Measurements from ENCODE around the gene DCXR. TPM values are rescaled to one million over a fixed set of nuclear protein-coding genes. Genes with fewer than 3 reads are reported as not detected.

The DCXR gene
- total RNA-seq, 1 experiment from 2014 or later: 120 TPM

DNA sequence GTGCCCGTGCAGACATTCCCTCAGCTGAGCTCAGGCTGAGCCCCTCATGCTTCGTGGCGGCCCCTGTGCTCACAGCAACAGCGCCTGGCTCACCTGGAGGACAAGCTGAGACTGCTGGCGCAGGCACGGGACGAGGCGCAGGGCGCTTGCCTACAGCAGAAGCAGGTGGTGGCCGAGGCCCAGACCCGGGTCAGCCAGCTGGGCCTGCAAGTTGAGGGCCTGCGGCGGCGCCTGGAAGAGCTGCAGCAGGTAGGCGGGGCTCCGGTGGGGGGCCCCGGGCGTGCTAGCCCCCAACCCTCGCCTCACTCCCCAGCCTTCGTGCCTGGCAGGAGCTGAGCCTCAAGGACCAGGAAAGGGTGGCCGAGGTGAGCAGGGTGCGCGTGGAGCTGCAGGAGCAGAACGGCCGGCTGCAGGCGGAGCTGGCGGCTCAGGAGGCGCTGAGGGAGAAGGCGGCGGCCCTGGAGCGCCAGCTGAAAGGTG is 7.5 kb downstream of the DCXR start:
- TF ChIP-seq, protein P1, sequence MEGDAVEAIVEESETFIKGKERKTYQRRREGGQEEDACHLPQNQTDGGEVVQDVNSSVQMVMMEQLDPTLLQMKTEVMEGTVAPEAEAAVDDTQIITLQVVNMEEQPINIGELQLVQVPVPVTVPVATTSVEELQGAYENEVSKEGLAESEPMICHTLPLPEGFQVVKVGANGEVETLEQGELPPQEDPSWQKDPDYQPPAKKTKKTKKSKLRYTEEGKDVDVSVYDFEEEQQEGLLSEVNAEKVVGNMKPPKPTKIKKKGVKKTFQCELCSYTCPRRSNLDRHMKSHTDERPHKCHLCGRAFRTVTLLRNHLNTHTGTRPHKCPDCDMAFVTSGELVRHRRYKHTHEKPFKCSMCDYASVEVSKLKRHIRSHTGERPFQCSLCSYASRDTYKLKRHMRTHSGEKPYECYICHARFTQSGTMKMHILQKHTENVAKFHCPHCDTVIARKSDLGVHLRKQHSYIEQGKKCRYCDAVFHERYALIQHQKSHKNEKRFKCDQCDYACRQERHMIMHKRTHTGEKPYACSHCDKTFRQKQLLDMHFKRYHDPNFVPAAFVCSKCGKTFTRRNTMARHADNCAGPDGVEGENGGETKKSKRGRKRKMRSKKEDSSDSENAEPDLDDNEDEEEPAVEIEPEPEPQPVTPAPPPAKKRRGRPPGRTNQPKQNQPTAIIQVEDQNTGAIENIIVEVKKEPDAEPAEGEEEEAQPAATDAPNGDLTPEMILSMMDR (conservative IDR thresholded peaks at IDR 0.05): no peak
- no peak for TF ChIP-seq EZH2 (IDR thresholded peaks at IDR 0.05; ENCODE audit: low read depth)
- DNase-seq: no peak
- no peaks in the 10 kb centered on the region for H3K36me3 ChIP-seq (ENCODE audit: low read depth)
- H3K4me2 ChIP-seq: peak overlapping the region; percentile 73; the same call in 1 of the 2 replicates
- no TSS peak for BruUV-seq (replicated peaks)
- no peaks in the 10 kb centered on the region for H3F3A ChIP-seq (ENCODE audit: insufficient read depth, low read depth)
- no peak overlapping the region; the same call in 1 of the 2 replicates for H3K4me3 ChIP-seq
- H3K9me3 ChIP-seq (ENCODE audit: insufficient read depth, low read depth): no peaks in the 10 kb centered on the region
- no peak overlapping the region for H3K27ac ChIP-seq
- ChIA-PET POLR2A (ENCODE audit: unreplicated experiment) (interaction anchor here (0.6 kb wide), 1 partner anchor 390 kb away, joined by 3 read pairs; no protein-coding TSS in a partner anchor), CTCF (interaction anchor here (0.5 to 1.0 kb wide), 3 partner anchors 70 to 137 kb away, joined by 5 to 10 read pairs (median 9); no protein-coding TSS in a partner anchor)
- H3K4me1 ChIP-seq (replicated peaks; ENCODE audit: insufficient read depth): no peaks in the 10 kb centered on the region
- intact Hi-C loops (cut with micrococcal nuclease; ENCODE audit: unreplicated experiment): loop anchor here (1.0 to 10.0 kb wide), 2 partner anchors 124 to 215 kb away; no protein-coding TSS in a partner anchor
- no peaks in the 10 kb centered on the region for H3K9me2 ChIP-seq (ENCODE audit: insufficient read depth)
- H3K27me3 ChIP-seq (ENCODE audit: insufficient read depth, low read depth): no peaks in the 10 kb centered on the region
- no peak overlapping the region for H2AFZ ChIP-seq
- no peaks in the 10 kb centered on the region for H4K20me1 ChIP-seq (ENCODE audit: insufficient read depth)
- H3K79me2 ChIP-seq (ENCODE audit: low read depth): no peaks in the 10 kb centered on the region

DNA sequence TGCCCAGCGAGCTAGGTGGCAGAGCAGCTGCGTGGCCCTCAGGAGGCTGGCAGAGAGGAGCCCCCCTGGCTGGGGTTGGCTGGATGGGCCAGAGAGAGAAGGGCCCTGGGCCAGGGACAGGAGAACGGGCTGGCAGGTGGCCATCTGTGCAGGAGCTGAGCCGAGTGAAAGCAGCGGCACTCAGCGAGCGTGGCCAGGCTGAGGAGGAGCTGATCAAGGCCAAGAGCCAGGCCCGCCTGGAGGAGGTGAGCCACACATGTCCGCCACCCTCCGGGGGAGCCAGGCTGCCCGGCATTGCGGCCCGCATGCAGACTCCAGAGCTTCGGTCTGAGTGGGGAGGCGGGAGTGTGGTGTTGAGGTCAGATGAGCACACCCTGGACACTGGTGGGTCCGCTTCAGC is 8.1 kb downstream of the DCXR start:
- no peak for TF ChIP-seq EZH2 (IDR thresholded peaks at IDR 0.05; ENCODE audit: low read depth)
- TF ChIP-seq, protein P1 (conservative IDR thresholded peaks at IDR 0.05): no peak
- ChIA-PET CTCF (no interaction called here), POLR2A (ENCODE audit: unreplicated experiment) (no interaction called here)
- intact Hi-C loops (cut with micrococcal nuclease; ENCODE audit: unreplicated experiment): no loop called here
- Histone ChIP-seq H3K27ac (no peak overlapping the region), H3K9me3 (ENCODE audit: insufficient read depth, low read depth) (no peaks in the 10 kb centered on the region), H3K36me3 (ENCODE audit: low read depth) (no peaks in the 10 kb centered on the region), H2AFZ (no peak overlapping the region), H3F3A (ENCODE audit: insufficient read depth, low read depth) (no peaks in the 10 kb centered on the region), H3K79me2 (ENCODE audit: low read depth) (no peaks in the 10 kb centered on the region), H3K4me3 (no peak overlapping the region), H3K4me2 (no peak overlapping the region), H3K9me2 (ENCODE audit: insufficient read depth) (no peaks in the 10 kb centered on the region), H3K27me3 (ENCODE audit: insufficient read depth, low read depth) (no peaks in the 10 kb centered on the region), H4K20me1 (ENCODE audit: insufficient read depth) (no peaks in the 10 kb centered on the region), H3K4me1 (replicated peaks; ENCODE audit: insufficient read depth) (no peaks in the 10 kb centered on the region)
- DNase-seq: no peak
- no TSS peak for BruUV-seq (replicated peaks)

DNA sequence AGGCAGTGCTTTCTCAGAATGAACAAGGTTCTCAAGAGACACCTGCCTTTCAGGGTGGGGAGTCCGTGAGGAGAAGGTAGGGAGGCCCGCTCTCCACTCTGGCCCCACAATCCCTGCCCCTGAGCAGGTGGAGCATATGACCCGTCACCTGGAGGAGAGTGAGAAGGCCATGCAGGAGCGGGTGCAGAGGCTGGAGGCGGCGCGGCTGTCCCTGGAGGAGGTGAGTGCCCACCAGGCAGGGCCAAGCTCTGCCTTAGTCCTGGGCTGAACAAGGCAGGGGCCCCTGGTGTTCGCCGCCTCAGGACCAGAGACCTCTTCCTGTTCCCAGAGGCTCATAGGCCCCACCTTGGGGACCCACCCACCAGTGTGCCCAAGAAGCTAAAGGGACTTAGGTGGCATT is 8.5 kb downstream of the DCXR start:
- no peak overlapping the region for H2AFZ ChIP-seq
- H3K9me3 ChIP-seq (ENCODE audit: insufficient read depth, low read depth): no peaks in the 10 kb centered on the region
- H3F3A ChIP-seq (ENCODE audit: insufficient read depth, low read depth): no peaks in the 10 kb centered on the region
- H3K4me3 ChIP-seq: no peak overlapping the region
- no peak for DNase-seq
- POLR2A ChIA-PET (ENCODE audit: unreplicated experiment): no interaction called here
- no peak overlapping the region for H3K4me2 ChIP-seq
- no peaks in the 10 kb centered on the region for H4K20me1 ChIP-seq (ENCODE audit: insufficient read depth)
- no peaks in the 10 kb centered on the region for H3K79me2 ChIP-seq (ENCODE audit: low read depth)
- H3K36me3 ChIP-seq (ENCODE audit: low read depth): no peaks in the 10 kb centered on the region
- intact Hi-C loops (cut with micrococcal nuclease; ENCODE audit: unreplicated experiment): no loop called here
- H3K27me3 ChIP-seq (ENCODE audit: insufficient read depth, low read depth): no peaks in the 10 kb centered on the region
- no TSS peak for BruUV-seq (replicated peaks)
- CTCF ChIA-PET: no interaction called here
- H3K9me2 ChIP-seq (ENCODE audit: insufficient read depth): no peaks in the 10 kb centered on the region
- H3K27ac ChIP-seq: no peak overlapping the region
- TF ChIP-seq EZH2 (IDR thresholded peaks at IDR 0.05; ENCODE audit: low read depth): no peak
- TF ChIP-seq, protein P1 (conservative IDR thresholded peaks at IDR 0.05): no peak
- peaks cover 3% of the 10 kb centered on the region; the same call in 1 of the 2 replicates for H3K4me1 ChIP-seq (replicated peaks; ENCODE audit: insufficient read depth)
